ENCODE measurements around the gene CEP95. TPM values are rescaled to one million over a fixed set of nuclear protein-coding genes. Genes with fewer than 3 reads are reported as not detected.

The CEP95 gene
- total and polyA plus RNA-seq, 7 experiments from 2014 or later: 11.3 to 192 (median 114) TPM

- Histone ChIP-seq H3K36me3 (ENCODE audit: control insufficient read depth in 2 of 3, insufficient read depth in 3 of 3, low read length in 3 of 3) (peaks cover 10 to 44% (median 12%) of the 10 kb centered on the region in 3 experiments), H3K27ac (ENCODE audit: low read depth, low read length) (no peak overlapping the region), H3K4me1 (ENCODE audit: control insufficient read depth in 2 of 2, insufficient read depth in 2 of 2, low read length in 2 of 2) (no peaks in the 10 kb centered on the region), H3K27me3 (ENCODE audit: control insufficient read depth in 2 of 2, insufficient read depth in 2 of 2, low read length in 2 of 2) (no peaks in the 10 kb centered on the region), H3K4me3 (ENCODE audit: low read length) (no peak overlapping the region), H3K9me3 (ENCODE audit: control insufficient read depth in 2 of 3, low read length in 3 of 3) (no peaks in the 10 kb centered on the region)
- no peak for ATAC-seq
- ChIA-PET CTCF (no interaction called here), POLR2A (no interaction called here)
- no peaks in the 10 kb centered on the region for H3K9me3 Mint-ChIP-seq
- H3K27me3 Mint-ChIP-seq: no peaks in the 10 kb centered on the region
- peaks cover 0 to 9% (median 6%) of the 10 kb centered on the region in 7 donors for H3K4me1 Mint-ChIP-seq
- peaks cover 4 to 44% (median 27%) of the 10 kb centered on the region in 5 donors for H3K36me3 Mint-ChIP-seq
- peak overlapping the region in 8 of 9 donors; percentile 5 to 85 (median 34) for H3K27ac Mint-ChIP-seq
- DNase-seq: no peak
- intact Hi-C loops (cut with micrococcal nuclease): no loop called here
- no peak overlapping the region for H3K4me3 Mint-ChIP-seq
These were observed 73.9 kb downstream of the CEP95 start for GRCh38 chr17:64580384-64581315.

- Histone ChIP-seq H3K27ac (ENCODE audit: low read depth, low read length) (no peak overlapping the region), H3K27me3 (ENCODE audit: control insufficient read depth in 2 of 2, insufficient read depth in 2 of 2, low read length in 2 of 2) (no peaks in the 10 kb centered on the region), H3K4me3 (ENCODE audit: low read length) (no peak overlapping the region), H3K36me3 (ENCODE audit: control insufficient read depth in 2 of 3, insufficient read depth in 3 of 3, low read length in 3 of 3) (peaks cover 10 to 34% (median 12%) of the 10 kb centered on the region in 3 experiments), H3K4me1 (ENCODE audit: control insufficient read depth in 2 of 2, insufficient read depth in 2 of 2, low read length in 2 of 2) (no peaks in the 10 kb centered on the region), H3K9me3 (ENCODE audit: control insufficient read depth in 2 of 3, low read length in 3 of 3) (no peaks in the 10 kb centered on the region)
- intact Hi-C loops (cut with micrococcal nuclease): no loop called here
- ChIA-PET CTCF (interaction anchor here (1.0 kb wide), 1 partner anchor 66 kb away, joined by 3 read pairs; no protein-coding TSS in a partner anchor), POLR2A (no interaction called here)
- no peak overlapping the region for H3K27ac Mint-ChIP-seq
- H3K4me3 Mint-ChIP-seq: no peak overlapping the region
- peaks cover 0 to 9% (median 6%) of the 10 kb centered on the region in 7 donors for H3K4me1 Mint-ChIP-seq
- ATAC-seq (no peak), DNase-seq (no peak)
- H3K27me3 Mint-ChIP-seq: no peaks in the 10 kb centered on the region
- H3K36me3 Mint-ChIP-seq: peaks cover 4 to 34% (median 21%) of the 10 kb centered on the region in 5 donors
- H3K9me3 Mint-ChIP-seq: no peaks in the 10 kb centered on the region
These were observed 76.3 kb downstream of the CEP95 start for GRCh38 chr17:64583038-64583437.

- Mint-ChIP-seq H3K4me3 (no peak overlapping the region), H3K27me3 (no peaks in the 10 kb centered on the region), H3K9me3 (no peaks in the 10 kb centered on the region), H3K36me3 (peaks cover 4 to 28% (median 10%) of the 10 kb centered on the region in 5 donors), H3K27ac (no peak overlapping the region), H3K4me1 (peaks cover 0 to 9% (median 5%) of the 10 kb centered on the region in 7 donors)
- Histone ChIP-seq H3K4me1 (ENCODE audit: control insufficient read depth in 2 of 2, insufficient read depth in 2 of 2, low read length in 2 of 2) (no peaks in the 10 kb centered on the region), H3K27me3 (ENCODE audit: control insufficient read depth in 2 of 2, insufficient read depth in 2 of 2, low read length in 2 of 2) (no peaks in the 10 kb centered on the region), H3K27ac (ENCODE audit: low read depth, low read length) (no peak overlapping the region), H3K4me3 (ENCODE audit: low read length) (no peak overlapping the region), H3K9me3 (ENCODE audit: control insufficient read depth in 2 of 3, low read length in 3 of 3) (no peaks in the 10 kb centered on the region), H3K36me3 (ENCODE audit: control insufficient read depth in 2 of 3, insufficient read depth in 3 of 3, low read length in 3 of 3) (peaks cover 0 to 44% (median 10%) of the 10 kb centered on the region in 3 experiments)
- no peak for ATAC-seq
- ChIA-PET POLR2A (interaction anchor here (0.5 to 0.6 kb wide), 2 partner anchors 18 to 54 kb away, joined by 3 to 4 read pairs; no protein-coding TSS in a partner anchor), CTCF (no interaction called here)
- intact Hi-C loops (cut with micrococcal nuclease): no loop called here
- no peak for DNase-seq
These were observed 78.4 kb downstream of the CEP95 start for GRCh38 chr17:64585146-64585545.

Small RNA genes lying within 50 kb of the gene (microRNA-seq; reads per million reads assigned to microRNA genes)
- gene MIR3064 (ENCODE audit: borderline microRNAs expressed) (4.7 reads per million), gene MIR5047 (ENCODE audit: borderline microRNAs expressed) (not detected)

Other genes with a start within 250 kb of the CEP95 start
- gene TEX2, start 243.7 kb upstream of the CEP95 start, total RNA-seq: 10 to 100 TPM; 14.1 to 24.2 (median 14.4) TPM
- gene TEX2, start 243.7 kb upstream of the CEP95 start, polyA plus RNA-seq: 10 to 100 TPM in 1 of 2 donors, 1 to 10 TPM in 1; 7.9 to 14.8 TPM
- gene PECAM1, start 116.1 kb upstream of the CEP95 start, total RNA-seq: 100 to 1,000 TPM in 1 of 5 experiments, 10 to 100 TPM in 4; 10.0 to 224 (median 60.1) TPM
- gene PECAM1, start 116.1 kb upstream of the CEP95 start, polyA plus RNA-seq: 100 to 1,000 TPM in 1 of 2 donors, 10 to 100 TPM in 1; 91.1 to 180 TPM
- 10 to 100 TPM in 1 of 5 experiments, 1 to 10 TPM in 4; 1.1 to 17.9 (median 1.6) TPM for gene MILR1, start 57.9 kb upstream of the CEP95 start, total RNA-seq
- gene MILR1, start 57.9 kb upstream of the CEP95 start, polyA plus RNA-seq: not detected
- 10 to 100 TPM; 34.5 to 69.6 (median 41.9) TPM for gene POLG2, start 9.9 kb upstream of the CEP95 start, total RNA-seq
- gene POLG2, start 9.9 kb upstream of the CEP95 start, polyA plus RNA-seq: 1 to 10 TPM; 7.4 to 8.2 TPM
- gene DDX5, start 688 bp upstream of the CEP95 start, total RNA-seq: 1,000 to 10,000 TPM in 4 of 5 experiments, 100 to 1,000 TPM in 1; 781 to 2,704 (median 1,632) TPM
- gene DDX5, start 688 bp upstream of the CEP95 start, polyA plus RNA-seq: 1,000 to 10,000 TPM; 1,423 to 1,510 TPM
- gene SMURF2, start 155.3 kb downstream of the CEP95 start, total RNA-seq: 10 to 100 TPM; 17.0 to 35.7 (median 32.1) TPM
- gene SMURF2, start 155.3 kb downstream of the CEP95 start, polyA plus RNA-seq: 1 to 10 TPM; 8.8 to 9.6 TPM

All from naive thymus-derived CD4-positive, alpha-beta T cell (primary cell).